Testis (tissue), 2 donors: ENCODE measurements around the gene UGT1A8.

Experiments used
- CTCF ChIP-seq, 3 experiments: fragments of 450-650 bp in 2 of 3; fragments of 200-600 bp in 1 of 3; sonication (generic) in 1 of 3; IDR thresholded peaks; one replicate each; pipeline ENCODE4 v1.5.1; 2016 to 2019; ENCODE audit warnings: antibody characterized with exemption in 3 of 3, mild to moderate bottlenecking in 2 of 3, moderate library complexity in 1 of 3
- POLR2A ChIP-seq: fragments of 450-650 bp; IDR thresholded peaks from one replicate; pipeline ENCODE4 v1.6.1; 2017; ENCODE audit warnings: antibody characterized with exemption, mild to moderate bottlenecking, moderate library complexity

- no peak for TF ChIP-seq CTCF (IDR thresholded peaks at IDR 0.05)
- no peak for TF ChIP-seq POLR2A
These were observed 193.0 kb downstream of the UGT1A8 start for GRCh38 chr2:233810385-233810784.
